Parathyroid adenoma (tissue), 2 donors: ENCODE measurements around the gene CHST1.

Experiments used
- H2AFZ ChIP-seq: fragments of 300-600 bp; sonication (generic); one replicate; pipeline ENCODE4 v1.7.0; 2017; ENCODE audit warnings: antibody characterized with exemption, mild to moderate bottlenecking
- H3K27ac ChIP-seq: fragments of 300-600 bp; sonication (generic); one replicate; pipeline ENCODE4 v1.7.0; 2017
- H3K27me3 ChIP-seq: fragments of 300-600 bp; sonication (generic); one replicate; pipeline ENCODE4 v1.7.0; 2017; ENCODE audit warnings: low read length; ENCODE audit not compliant: control insufficient read depth, insufficient read depth
- H3K36me3 ChIP-seq: fragments of 300-600 bp; sonication (generic); one replicate; pipeline ENCODE4 v1.7.0; 2017; ENCODE audit warnings: low read length; ENCODE audit not compliant: control insufficient read depth, insufficient read depth
- H3K4me1 ChIP-seq: fragments of 300-600 bp; sonication (generic); one replicate; pipeline ENCODE4 v1.7.0; 2017; ENCODE audit warnings: control low read depth
- H3K4me2 ChIP-seq: fragments of 300-600 bp; sonication (generic); one replicate; pipeline ENCODE4 v1.7.0; 2017; ENCODE audit warnings: low read length
- H3K4me3 ChIP-seq: fragments of 300-600 bp; sonication (generic); one replicate; pipeline ENCODE4 v1.7.0; 2017; ENCODE audit warnings: low read depth, low read length
- H3K79me2 ChIP-seq: fragments of 300-600 bp; sonication (generic); one replicate; pipeline ENCODE4 v1.7.0; 2017; ENCODE audit warnings: control low read depth
- H3K9ac ChIP-seq: fragments of 300-600 bp; sonication (generic); one replicate; pipeline ENCODE4 v1.7.0; 2017; ENCODE audit warnings: mild to moderate bottlenecking
- H3K9me3 ChIP-seq: fragments of 300-600 bp; sonication (generic); one replicate; pipeline ENCODE4 v1.7.0; 2017; ENCODE audit warnings: low read length; ENCODE audit not compliant: control insufficient read depth
- CTCF ChIP-seq: fragments of 300-600 bp; sonication (generic); IDR thresholded peaks from one replicate; pipeline ENCODE4 v1.7.0; 2017; ENCODE audit warnings: antibody characterized with exemption, mild to moderate bottlenecking
- donor health status: primary hyperparathyroidism.

The CHST1 gene

GRCh38 chr11:45654231-45655011 lies 11.0 kb downstream of the CHST1 start:
- no peaks in the 10 kb centered on the region for H3K79me2 ChIP-seq
- H3K36me3 ChIP-seq, result no peaks in the 10 kb centered on the region
- no peak for TF ChIP-seq CTCF
- H3K27me3 ChIP-seq, result no peaks in the 10 kb centered on the region
- no peak overlapping the region for H3K27ac ChIP-seq
- no peak overlapping the region for H3K4me2 ChIP-seq
- no peaks in the 10 kb centered on the region for H3K4me1 ChIP-seq
- no peak overlapping the region for H3K9ac ChIP-seq
- H2AFZ ChIP-seq, result no peak overlapping the region
- no peaks in the 10 kb centered on the region for H3K9me3 ChIP-seq
- no peak overlapping the region for H3K4me3 ChIP-seq

GRCh38 chr11:45653277-45653676 lies 12.1 kb downstream of the CHST1 start:
- Histone ChIP-seq H2AFZ (no peak overlapping the region), H3K4me3 (no peak overlapping the region), H3K4me2 (no peak overlapping the region), H3K4me1 (no peaks in the 10 kb centered on the region), H3K27ac (no peak overlapping the region), H3K9me3 (no peaks in the 10 kb centered on the region), H3K36me3 (no peaks in the 10 kb centered on the region), H3K27me3 (no peaks in the 10 kb centered on the region), H3K9ac (no peak overlapping the region), H3K79me2 (no peaks in the 10 kb centered on the region)
- no peak for TF ChIP-seq CTCF

GRCh38 chr11:45652781-45653180 lies 12.6 kb downstream of the CHST1 start:
- no peaks in the 10 kb centered on the region for H3K27me3 ChIP-seq
- no peak overlapping the region for H3K4me2 ChIP-seq
- no peak overlapping the region for H3K9ac ChIP-seq

GRCh38 chr11:45651841-45652749 lies 13.3 kb downstream of the CHST1 start:
- H3K4me1 ChIP-seq, result no peaks in the 10 kb centered on the region
- H3K36me3 ChIP-seq, result no peaks in the 10 kb centered on the region
- H3K4me2 ChIP-seq, result no peak overlapping the region
- no peaks in the 10 kb centered on the region for H3K27me3 ChIP-seq
- no peak overlapping the region for H3K9ac ChIP-seq
- no peak overlapping the region for H3K4me3 ChIP-seq
- no peaks in the 10 kb centered on the region for H3K9me3 ChIP-seq
- TF ChIP-seq CTCF, result no peak
- no peaks in the 10 kb centered on the region for H3K79me2 ChIP-seq
- H3K27ac ChIP-seq, result no peak overlapping the region
- H2AFZ ChIP-seq, result no peak overlapping the region

More at GRCh38 chr11:45652781-45653180, 12.6 kb downstream of the CHST1 start:
- H3K27ac ChIP-seq, result no peak overlapping the region
- H3K9me3 ChIP-seq, result no peaks in the 10 kb centered on the region
- TF ChIP-seq CTCF, result no peak
- no peak overlapping the region for H3K4me3 ChIP-seq
- no peak overlapping the region for H2AFZ ChIP-seq
- no peaks in the 10 kb centered on the region for H3K4me1 ChIP-seq
- H3K79me2 ChIP-seq, result no peaks in the 10 kb centered on the region
- no peaks in the 10 kb centered on the region for H3K36me3 ChIP-seq
